PC-3 (cell line): Measurements from ENCODE around the gene ATN1.

Experiments used
- CTCF ChIP-seq: fragments of 300-600 bp; sonication (generic); conservative IDR thresholded peaks from 2 replicates; pipeline ENCODE4 v1.5.1; 2017; ENCODE audit warnings: antibody characterized with exemption, low read depth, mild to moderate bottlenecking, low read length
- EZH2 ChIP-seq: fragments of 300-600 bp; sonication (generic); IDR thresholded peaks from one replicate; pipeline ENCODE4 v1.6.1; 2017; ENCODE audit warnings: antibody characterized with exemption, mild to moderate bottlenecking, low read length; ENCODE audit not compliant: unreplicated experiment

GRCh38 chr12:6962285-6963015 is 34.7 kb downstream of the ATN1 start:
- peak; percentile 5; the same call in 1 of the 2 replicates for TF ChIP-seq CTCF
- no peak for TF ChIP-seq EZH2
